Sigmoid colon (tissue), 7 donors: Measurements from ENCODE around the gene SSC4D. TPM values are rescaled to one million over a fixed set of nuclear protein-coding genes. Genes with fewer than 3 reads are reported as not detected.
"Not testable (repeated sequence)": the region's sequence is repeated elsewhere in the genome, so short reads cannot be mapped to it uniquely, and the experiment has no call there.

ENCODE experiments used
- DNase-seq: peaks from one replicate; pipeline ENCODE4 v3.0.0-alpha.2; 2019
- H3K27ac ChIP-seq, 4 donors: fragments of 200-600 bp; sonication (generic); one replicate each; pipeline ENCODE4 v1.5.1; 2016 to 2019; ENCODE audit warnings: mild to moderate bottlenecking in 1 of 4
- H3K27me3 ChIP-seq, 3 donors: fragments of 200-600 bp; sonication (generic); one replicate each; pipeline ENCODE4 v1.5.1; 2019; ENCODE audit warnings: mild to moderate bottlenecking in 1 of 3
- H3K36me3 ChIP-seq, 4 donors: fragments of 200-600 bp; sonication (generic); one replicate each; pipeline ENCODE4 v1.5.1; 2016 to 2019
- H3K4me1 ChIP-seq, 4 donors: fragments of 200-600 bp; sonication (generic); one replicate each; pipeline ENCODE4 v1.5.1; 2017 to 2019
- H3K4me3 ChIP-seq, 4 donors: fragments of 200-600 bp; sonication (generic); one replicate each; pipeline ENCODE4 v1.5.1; 2017 to 2019; ENCODE audit warnings: mild to moderate bottlenecking in 2 of 4, moderate library complexity in 1 of 4
- H3K9me3 ChIP-seq, 4 donors: fragments of 200-600 bp in 3 of 4; sonication (generic) in 3 of 4; one replicate each; pipeline versions ENCODE4 v1.5.1 to v1.6.1; 2013 to 2019
- EP300 ChIP-seq, 4 donors: sonication (generic); formaldehyde crosslinking; IDR thresholded peaks; one replicate each; pipeline ENCODE4 v1.6.1; 2017; ENCODE audit warnings: antibody characterized with exemption in 4 of 4
- POLR2A ChIP-seq, 2 donors: fragments of 450-650 bp; IDR thresholded peaks; one replicate each; pipeline ENCODE4 v1.6.1; 2016; ENCODE audit warnings: antibody characterized with exemption in 2 of 2, mild to moderate bottlenecking in 2 of 2, moderate library complexity in 2 of 2
- POLR2AphosphoS5 ChIP-seq, 4 donors: sonication (generic); formaldehyde crosslinking; IDR thresholded peaks; one replicate each; pipeline ENCODE4 v1.6.1; 2017; ENCODE audit warnings: antibody characterized with exemption in 4 of 4
- WGBS, 2 donors: extraction: QIAGEN DNeasy Blood & Tissue Kit; methylation state at CpG; one replicate each; pipeline ENCODE4 v1.1.7; 2013; 5-methylcytosine and 5-hydroxymethylcytosine counted together
- intact Hi-C: fragments of 100-400 bp; cut with DNase I; formaldehyde crosslinking; loops from one replicate; pipeline ENCODE4 v1.15.1; 2023
- polyA plus RNA-seq, 3 donors: library from polyadenylated mRNA; stranded (reverse); fragments of 200-250 nt; gene quantifications; one replicate each; pipeline ENCODE4 v1.2.3, GENCODE V29; 2013
- total RNA-seq, 4 donors: library from RNA; depleted of rRNA; stranded (reverse); fragments of >200 nt; gene quantifications; one replicate each; pipeline ENCODE4 v1.1.0, GENCODE V29; 2016
- TF ChIP-seq, protein P1 (sequence below), 4 experiments: fragments of 450-650 bp in 3 of 4; fragments of 200-600 bp in 1 of 4; IDR thresholded peaks; one replicate each; pipeline ENCODE4 v1.5.1; 2016 to 2019; ENCODE audit warnings: antibody characterized with exemption in 4 of 4, mild to moderate bottlenecking in 3 of 4, moderate library complexity in 2 of 4
- donor health status: healthy with polysubstance abuse.
- donor health status: Bipolar disorder and iron deficiency.
- donor health status: healthy.

SSC4D gene
- total and polyA plus RNA-seq, 7 donors: 0.47 to 3.6 (median 0.93) TPM; not detected in 3

- Histone ChIP-seq H3K4me1 (peaks cover 0 to 15% (median 13%) of the 10 kb centered on the region in 4 donors), H3K27me3 (no peaks in the 10 kb centered on the region), H3K27ac (no peak overlapping the region), H3K36me3 (no peaks in the 10 kb centered on the region), H3K4me3 (no peak overlapping the region), H3K9me3 (no peaks in the 10 kb centered on the region)
- TF ChIP-seq POLR2A (IDR thresholded peaks at IDR 0.05): no peak
- TF ChIP-seq, protein P1, sequence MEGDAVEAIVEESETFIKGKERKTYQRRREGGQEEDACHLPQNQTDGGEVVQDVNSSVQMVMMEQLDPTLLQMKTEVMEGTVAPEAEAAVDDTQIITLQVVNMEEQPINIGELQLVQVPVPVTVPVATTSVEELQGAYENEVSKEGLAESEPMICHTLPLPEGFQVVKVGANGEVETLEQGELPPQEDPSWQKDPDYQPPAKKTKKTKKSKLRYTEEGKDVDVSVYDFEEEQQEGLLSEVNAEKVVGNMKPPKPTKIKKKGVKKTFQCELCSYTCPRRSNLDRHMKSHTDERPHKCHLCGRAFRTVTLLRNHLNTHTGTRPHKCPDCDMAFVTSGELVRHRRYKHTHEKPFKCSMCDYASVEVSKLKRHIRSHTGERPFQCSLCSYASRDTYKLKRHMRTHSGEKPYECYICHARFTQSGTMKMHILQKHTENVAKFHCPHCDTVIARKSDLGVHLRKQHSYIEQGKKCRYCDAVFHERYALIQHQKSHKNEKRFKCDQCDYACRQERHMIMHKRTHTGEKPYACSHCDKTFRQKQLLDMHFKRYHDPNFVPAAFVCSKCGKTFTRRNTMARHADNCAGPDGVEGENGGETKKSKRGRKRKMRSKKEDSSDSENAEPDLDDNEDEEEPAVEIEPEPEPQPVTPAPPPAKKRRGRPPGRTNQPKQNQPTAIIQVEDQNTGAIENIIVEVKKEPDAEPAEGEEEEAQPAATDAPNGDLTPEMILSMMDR (IDR thresholded peaks at IDR 0.05): no peak
- no peak for TF ChIP-seq EP300 (IDR thresholded peaks at IDR 0.05)
- no peak for TF ChIP-seq POLR2AphosphoS5 (IDR thresholded peaks at IDR 0.05)
- intact Hi-C loops: no loop called here
- WGBS, 2 donors: 95 to 96% methylated on average over 23 of the region's 23 CpGs
- no peak for DNase-seq
Measured at GRCh38 chr7:76400248-76400647, 9.2 kb downstream of the SSC4D start.

- peak; percentile 89 for DNase-seq
- H3K27ac ChIP-seq: peak overlapping the region in 3 of 4 donors; percentile 39 to 49 (median 44)
- H3K27me3 ChIP-seq: no peaks in the 10 kb centered on the region
- 10 to 16% methylated on average over 45 of the region's 45 CpGs for WGBS, 2 donors
- TF ChIP-seq POLR2AphosphoS5 (IDR thresholded peaks at IDR 0.05): peak in 3 of 4 donors; percentile 23 to 51 (median 48)
- TF ChIP-seq POLR2A (IDR thresholded peaks at IDR 0.05): no peak
- TF ChIP-seq EP300 (IDR thresholded peaks at IDR 0.05): no peak
- TF ChIP-seq, protein P1 (IDR thresholded peaks at IDR 0.05): no peak
- H3K9me3 ChIP-seq: no peaks in the 10 kb centered on the region
- H3K4me1 ChIP-seq: peaks cover 0 to 30% (median 18%) of the 10 kb centered on the region in 4 donors
- H3K4me3 ChIP-seq: peak overlapping the region; percentile 23 to 55 (median 46)
- intact Hi-C loops: no loop called here
- no peaks in the 10 kb centered on the region for H3K36me3 ChIP-seq
Measured at GRCh38 chr7:76397409-76398183, 11.9 kb downstream of the SSC4D start.

DNA sequence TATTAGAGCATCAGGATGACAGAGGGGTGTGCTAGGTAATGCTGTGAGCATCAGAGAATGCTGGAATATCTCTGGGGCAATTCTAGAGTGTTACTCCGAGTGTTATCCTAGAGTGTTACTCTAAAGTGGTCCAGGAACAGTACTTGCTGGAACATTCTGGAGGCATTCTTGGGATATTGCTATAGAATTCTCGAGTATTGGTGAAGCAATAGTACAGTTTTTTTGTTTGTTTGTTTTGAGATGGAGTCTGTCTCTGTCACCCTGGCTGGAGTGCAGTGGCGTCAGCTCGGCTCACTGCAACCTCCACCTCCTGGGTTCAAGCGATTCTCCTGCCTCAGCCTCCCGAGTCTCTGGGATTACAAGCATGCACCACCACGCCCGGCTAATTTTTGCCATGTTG is 12.6 kb downstream of the SSC4D start:
- 20 to 63% methylated on average over 8 of the region's 8 CpGs for WGBS, 2 donors
- no peaks in the 10 kb centered on the region for H3K9me3 ChIP-seq
- peak overlapping the region in 3 of 4 donors; percentile 23 to 55 (median 50) for H3K4me3 ChIP-seq
- TF ChIP-seq POLR2A (IDR thresholded peaks at IDR 0.05) (no peak), POLR2AphosphoS5 (IDR thresholded peaks at IDR 0.05) (no peak), EP300 (IDR thresholded peaks at IDR 0.05) (no peak)
- TF ChIP-seq, protein P1 (IDR thresholded peaks at IDR 0.05): no peak
- intact Hi-C loops: no loop called here
- H3K4me1 ChIP-seq: peaks cover 0 to 32% (median 21%) of the 10 kb centered on the region in 4 donors
- H3K27ac ChIP-seq: peak overlapping the region in 2 of 4 donors; percentile 44 to 49
- no peak for DNase-seq
- no peaks in the 10 kb centered on the region for H3K27me3 ChIP-seq
- no peaks in the 10 kb centered on the region for H3K36me3 ChIP-seq

DNA sequence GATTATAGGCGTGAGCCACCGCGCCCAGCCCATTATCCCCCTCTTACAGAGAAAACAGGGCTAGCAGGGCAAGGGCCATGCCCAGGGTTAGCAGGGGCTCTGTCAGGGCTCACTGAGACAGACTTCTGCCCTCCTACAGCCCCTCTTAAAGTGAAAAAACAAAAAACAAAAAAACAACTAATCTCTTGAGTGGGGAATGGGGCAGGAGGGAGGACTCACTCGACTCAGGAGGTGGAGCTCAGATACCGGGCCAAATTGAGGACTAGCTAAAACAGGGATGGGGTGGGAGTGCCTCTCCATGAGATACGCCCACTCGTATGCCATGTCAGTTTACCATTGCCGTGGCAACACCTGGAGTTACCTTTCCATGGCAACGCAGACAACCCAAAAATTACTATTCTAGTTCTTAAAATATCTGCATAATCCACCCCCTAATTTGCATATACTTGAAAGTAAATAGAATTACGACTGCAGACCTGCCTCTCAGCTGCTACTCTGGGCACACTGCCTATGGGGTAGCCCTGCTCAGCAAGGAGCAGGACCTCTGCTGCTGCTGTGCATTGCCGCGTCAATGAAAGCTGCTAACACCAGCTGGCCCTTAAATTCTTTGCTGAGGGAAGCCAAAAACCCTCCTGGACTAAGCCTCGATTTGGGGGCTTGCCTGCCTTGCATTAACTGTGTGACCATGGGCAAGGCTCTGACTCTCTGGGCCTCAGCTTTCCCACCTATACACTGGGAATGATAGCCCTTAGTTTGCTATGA is 13.4 kb downstream of the SSC4D start:
- peaks cover 0 to 32% (median 21%) of the 10 kb centered on the region in 4 donors for H3K4me1 ChIP-seq
- no peak for DNase-seq
- WGBS, 2 donors: 60 to 76% methylated on average over 13 of the region's 13 CpGs
- no peaks in the 10 kb centered on the region for H3K36me3 ChIP-seq
- TF ChIP-seq POLR2AphosphoS5 (IDR thresholded peaks at IDR 0.05) (no peak), POLR2A (IDR thresholded peaks at IDR 0.05) (no peak), EP300 (IDR thresholded peaks at IDR 0.05) (no peak)
- TF ChIP-seq, protein P1 (IDR thresholded peaks at IDR 0.05): no peak
- no peak overlapping the region for H3K4me3 ChIP-seq
- no peak overlapping the region for H3K27ac ChIP-seq
- no peaks in the 10 kb centered on the region for H3K27me3 ChIP-seq
- no peaks in the 10 kb centered on the region for H3K9me3 ChIP-seq
- intact Hi-C loops: no loop called here

GRCh38 chr7:76395605-76395964 is 13.9 kb downstream of the SSC4D start:
- H3K27ac ChIP-seq: not testable (repeated sequence)

More at GRCh38 chr7:76395605-76395964, 13.9 kb downstream of the SSC4D start:
- H3K27me3 ChIP-seq, H3K9me3 ChIP-seq, intact Hi-C loops, DNase-seq, H3K4me3 ChIP-seq, H3K36me3 ChIP-seq: not testable (repeated sequence)
- 80 to 91% methylated on average over 11 of the region's 11 CpGs for WGBS, 2 donors
- peaks cover 0 to 32% (median 21%) of the 10 kb centered on the region in 4 donors for H3K4me1 ChIP-seq
